Right renal cortex interstitium (tissue), 3 donors: ENCODE data around the gene NRP1. TPM values are rescaled to one million over a fixed set of nuclear protein-coding genes. Genes with fewer than 3 reads are reported as not detected.
"Not testable (repeated sequence)": the region's sequence is repeated elsewhere in the genome, so short reads cannot be mapped to it uniquely, and the experiment has no call there.

Experiments
- DNase-seq, 3 donors: peaks; one replicate each; pipeline ENCODE4 v3.0.0-alpha.2; 2013; ENCODE audit warnings: low read depth in 3 of 3, low spot score in 2 of 3
- polyA plus RNA-seq, 3 donors: library from polyadenylated mRNA; unstranded; fragments of 120-200 nt; gene quantifications; one replicate each; pipeline ENCODE4 v1.2.1, GENCODE V29; 2013; ENCODE audit not compliant: insufficient read length in 3 of 3

Gene NRP1
- polyA plus RNA-seq, 3 donors, result 141 to 165 (median 160) TPM

DNA sequence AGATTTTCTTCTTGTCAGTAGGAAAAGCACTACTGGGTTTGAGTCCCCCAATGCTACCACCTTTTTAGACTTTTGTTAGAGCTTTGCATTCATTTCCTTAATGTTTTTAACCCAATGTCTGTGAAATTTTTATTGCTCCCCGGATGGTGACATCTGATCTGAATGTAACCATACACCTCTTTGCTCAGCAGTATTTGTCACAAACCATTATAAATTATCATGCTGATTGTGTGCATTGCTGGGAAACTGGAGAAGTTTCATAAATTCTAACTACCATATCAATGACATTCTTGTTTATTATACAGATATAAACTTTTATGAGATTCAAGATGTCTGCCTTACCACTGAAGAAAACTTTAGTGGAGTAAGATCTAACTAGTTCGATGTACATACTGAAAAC is 8.5 kb downstream of the NRP1 start:
- no peak for DNase-seq

DNA sequence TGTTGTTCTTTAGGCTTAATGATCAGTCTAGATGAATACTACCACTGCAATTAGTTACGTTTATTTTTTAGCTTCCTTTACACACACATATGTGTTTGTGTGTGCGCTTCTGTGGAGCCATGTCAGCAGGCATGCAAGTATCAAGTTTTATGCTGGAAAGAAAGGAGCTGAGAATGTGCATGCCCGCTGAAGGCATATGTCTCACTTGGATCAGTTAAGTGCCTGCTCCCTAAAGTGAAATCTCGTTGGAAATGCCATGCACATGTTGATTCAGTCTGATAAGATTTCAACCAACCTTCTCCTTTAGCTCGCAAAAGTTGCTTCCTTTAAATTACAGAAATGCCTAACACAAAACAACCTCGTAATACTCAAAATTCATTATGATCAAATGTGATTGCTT is 10.7 kb downstream of the NRP1 start:
- no peak for DNase-seq

DNA sequence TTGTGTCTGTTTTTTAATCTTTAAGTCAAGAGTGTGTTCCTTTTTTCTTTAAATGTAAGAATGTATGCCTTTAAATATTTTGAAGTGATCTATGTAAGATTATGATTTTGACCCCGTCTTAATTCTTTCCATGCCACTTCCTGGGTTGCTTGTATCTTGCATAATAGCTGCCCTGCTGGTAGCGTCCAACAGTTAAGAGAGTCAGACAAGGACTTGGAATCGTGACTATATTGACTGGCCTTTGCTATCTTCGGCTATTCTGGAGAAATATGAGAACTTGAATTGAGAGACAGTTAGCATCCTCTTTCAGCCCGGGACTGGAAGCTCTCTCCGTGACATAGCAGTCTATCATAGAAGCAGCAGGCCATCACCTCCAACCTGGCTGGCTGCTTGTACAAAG is 13.0 kb downstream of the NRP1 start:
- DNase-seq, result no peak

DNA sequence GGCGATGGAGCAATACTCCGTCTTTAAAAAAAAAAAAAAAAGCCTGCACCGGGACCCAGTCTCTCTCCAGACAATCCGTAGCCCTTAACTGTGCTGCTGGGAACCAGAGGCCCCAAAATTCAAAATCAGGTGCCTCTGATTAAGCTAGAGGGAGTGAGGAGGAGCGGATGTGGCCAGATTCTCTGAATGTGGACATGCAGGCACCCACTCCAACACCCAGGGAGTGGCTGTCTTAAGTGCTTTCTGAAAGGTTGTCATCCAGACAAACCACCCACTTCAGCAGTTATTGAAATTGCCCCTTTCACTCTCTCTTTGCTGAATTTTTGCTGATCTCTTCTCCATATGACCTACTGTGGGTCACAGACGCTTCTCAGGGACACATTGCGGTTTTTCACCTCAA is 14.2 kb downstream of the NRP1 start:
- DNase-seq, result no peak

DNA sequence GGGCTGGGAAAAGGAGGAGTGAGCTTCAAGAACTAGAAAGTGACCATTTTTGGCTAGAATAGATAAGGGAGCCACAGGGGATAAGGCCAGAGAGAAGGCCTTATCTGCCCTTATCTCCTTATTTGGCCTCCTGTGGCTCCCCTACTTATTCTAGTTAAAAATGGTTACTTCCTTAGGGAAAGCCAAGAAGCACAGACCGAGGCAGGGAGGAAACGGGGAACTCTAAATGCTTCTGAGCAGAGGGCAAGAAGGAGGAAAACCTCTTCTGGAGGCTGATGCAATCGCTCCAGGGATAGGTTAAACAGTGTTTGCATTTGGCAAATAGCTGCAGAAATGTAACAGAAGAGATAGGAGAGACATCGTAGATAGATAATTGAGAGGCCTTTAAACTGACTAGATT is 18.6 kb downstream of the NRP1 start:
- DNase-seq, result no peak

DNA sequence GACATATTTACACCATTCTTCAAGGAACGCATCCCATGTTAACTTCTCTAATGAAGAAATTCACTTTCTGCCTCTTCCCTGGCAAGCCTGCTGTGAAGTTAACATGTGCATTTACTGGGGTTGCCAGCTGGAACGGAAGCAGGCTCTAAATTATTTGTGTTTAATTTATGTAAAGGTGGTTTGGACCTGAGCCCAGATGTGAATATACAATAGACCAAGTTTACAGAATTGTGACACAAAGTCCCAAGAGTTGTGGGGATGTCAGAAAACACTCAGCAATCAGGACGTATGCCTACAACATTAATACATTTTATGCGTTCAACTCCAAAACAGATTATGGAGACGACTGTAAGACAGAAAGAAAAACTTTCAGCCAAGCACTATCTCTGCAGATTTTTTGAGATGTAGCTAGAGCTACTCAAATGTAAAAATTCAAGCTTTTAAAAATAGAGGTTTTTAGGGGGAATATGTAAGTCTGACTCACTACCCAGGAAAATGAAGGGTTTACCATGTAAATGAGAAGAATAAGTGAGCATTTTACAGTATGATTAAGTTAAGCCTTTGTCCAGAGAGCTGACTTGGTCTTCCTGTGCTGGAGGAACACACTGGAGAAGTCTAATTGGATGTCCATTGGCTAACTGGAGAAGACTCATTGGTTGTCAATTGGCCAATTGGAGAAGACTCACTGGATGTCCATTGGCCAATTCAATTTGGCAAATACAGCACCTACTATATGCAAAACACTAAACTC is 19.5 kb downstream of the NRP1 start:
- DNase-seq, result no peak

DNA sequence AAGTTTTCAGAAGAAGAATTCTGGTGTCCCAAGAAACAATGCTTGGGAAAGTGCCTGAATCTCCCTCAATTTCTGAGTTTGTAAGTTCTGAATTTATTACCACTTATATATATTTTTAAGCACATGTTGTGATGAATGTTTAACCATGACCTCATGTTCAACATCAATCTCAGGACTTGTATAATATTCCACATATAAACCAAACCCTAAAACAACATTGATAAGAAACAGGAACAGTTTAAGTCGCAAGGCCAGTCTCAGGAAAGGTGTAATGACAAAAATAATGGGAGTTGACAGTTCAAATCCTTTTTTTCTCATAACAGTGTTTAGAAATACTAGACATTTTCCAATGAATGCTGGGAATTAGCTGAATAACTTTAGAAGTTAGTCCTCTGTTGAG is 22.8 kb downstream of the NRP1 start:
- DNase-seq, result no peak

DNA sequence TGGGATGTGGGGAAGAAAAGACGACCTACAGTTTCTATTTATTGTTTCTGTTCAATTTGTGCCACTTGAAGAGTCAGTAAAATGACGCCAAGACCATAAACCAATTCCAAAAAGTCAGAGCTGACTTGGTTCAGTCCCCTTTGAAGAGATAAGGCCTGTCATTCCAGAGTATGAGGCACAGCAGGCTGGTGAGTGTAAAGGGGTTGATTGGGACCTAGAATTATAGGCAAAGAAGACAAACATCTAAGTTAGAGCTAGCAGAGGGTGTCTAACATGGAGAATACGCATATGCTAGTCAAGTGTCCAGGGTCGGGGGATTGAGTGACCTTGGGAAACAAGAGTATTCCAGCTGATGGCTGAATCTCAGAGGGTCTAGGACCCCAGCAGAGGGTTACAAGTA is 23.6 kb downstream of the NRP1 start:
- no peak for DNase-seq

DNA sequence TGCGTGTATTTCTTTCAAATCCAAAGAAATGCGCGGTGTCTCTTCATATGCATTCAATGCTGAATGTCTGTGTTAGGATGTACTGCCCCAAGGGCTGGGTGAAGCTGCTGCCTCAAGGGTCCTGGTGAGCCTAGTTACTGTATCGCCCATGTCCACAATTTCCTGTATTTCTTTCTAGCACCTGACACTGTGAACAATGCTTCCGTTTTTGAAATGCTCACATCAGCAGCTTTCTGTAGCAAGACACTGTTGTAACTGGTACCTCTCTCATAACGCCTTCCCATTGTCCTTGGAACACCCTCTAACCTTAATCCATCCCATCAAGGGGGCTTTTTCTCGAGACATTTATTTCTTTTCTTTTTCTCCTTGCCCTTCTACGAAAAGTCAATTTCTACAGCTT is 25.1 kb downstream of the NRP1 start:
- no peak for DNase-seq

DNA sequence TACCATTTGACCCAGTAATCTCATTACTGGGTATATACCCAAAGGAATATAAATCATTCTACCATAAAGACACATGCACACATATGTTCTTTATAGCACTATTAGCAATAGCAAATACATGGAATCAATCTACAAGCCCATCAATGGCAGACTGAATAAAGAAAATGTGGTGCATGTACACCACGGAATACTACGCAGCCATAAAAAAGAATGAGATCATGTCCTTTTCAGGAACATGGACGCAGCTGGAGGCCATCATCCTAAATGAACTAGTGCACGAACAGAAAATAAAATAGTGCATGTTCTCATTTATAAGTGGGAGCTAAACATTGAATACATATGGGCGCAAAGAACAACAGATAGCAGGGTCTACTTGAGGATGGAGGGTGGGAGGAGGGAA is 26.6 kb downstream of the NRP1 start:
- no peak for DNase-seq

DNA sequence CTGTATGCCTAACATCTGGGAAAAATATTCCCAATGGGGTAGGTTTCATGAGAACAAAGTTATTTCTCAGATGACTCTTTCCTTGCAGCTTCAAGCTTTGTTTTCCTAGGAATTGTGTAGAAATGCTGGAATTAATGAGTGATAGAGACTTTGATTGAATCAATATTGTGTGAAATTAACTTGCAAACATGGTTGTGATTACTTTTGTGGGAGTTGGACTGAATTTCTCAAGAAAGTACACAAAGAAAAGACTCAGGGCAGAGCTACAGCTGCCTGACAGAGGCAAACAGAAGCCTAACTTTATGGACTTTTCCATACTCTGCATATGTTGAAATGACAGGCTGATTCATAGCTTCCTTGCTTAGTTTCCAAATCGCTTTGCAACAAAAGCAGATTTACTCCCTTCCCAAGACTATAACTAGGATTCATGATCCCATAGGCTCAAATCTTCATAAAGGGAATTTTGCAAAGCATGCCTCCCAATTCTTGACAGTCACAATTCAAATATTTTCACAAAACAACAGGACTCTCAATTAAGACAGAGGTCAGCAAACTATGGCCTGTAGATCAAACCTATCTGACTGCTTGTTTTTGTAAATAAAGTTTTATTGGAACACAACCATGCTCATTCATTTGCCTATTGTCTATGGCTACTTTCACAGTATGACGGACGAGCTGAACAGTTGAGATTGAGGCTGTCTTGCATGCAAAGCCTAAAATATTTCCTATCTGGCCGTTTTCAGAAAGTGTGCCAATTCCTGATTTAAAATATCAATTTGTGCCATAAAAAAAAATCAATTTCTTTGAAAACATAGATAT is 27.6 kb downstream of the NRP1 start:
- no peak for DNase-seq

DNA sequence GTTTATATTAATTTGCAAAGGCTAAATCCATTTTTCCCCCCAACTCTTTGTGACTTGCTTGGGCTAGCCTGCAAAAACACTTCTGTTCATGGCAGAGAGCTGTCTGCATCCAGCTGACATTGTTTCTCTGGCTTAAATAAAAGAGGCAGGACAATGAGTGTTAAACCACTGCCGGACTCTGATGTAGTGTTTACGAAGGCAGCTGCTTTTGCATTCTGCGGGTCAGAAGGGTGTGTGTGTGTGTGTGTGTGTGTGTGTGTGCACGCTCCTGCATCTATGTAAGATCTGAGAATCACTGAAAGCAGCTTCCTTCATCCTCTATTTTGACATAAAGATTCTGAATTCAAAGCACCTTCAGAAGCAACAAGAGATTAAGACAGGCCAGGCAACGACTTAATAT is 28.3 kb downstream of the NRP1 start:
- no peak for DNase-seq

DNA sequence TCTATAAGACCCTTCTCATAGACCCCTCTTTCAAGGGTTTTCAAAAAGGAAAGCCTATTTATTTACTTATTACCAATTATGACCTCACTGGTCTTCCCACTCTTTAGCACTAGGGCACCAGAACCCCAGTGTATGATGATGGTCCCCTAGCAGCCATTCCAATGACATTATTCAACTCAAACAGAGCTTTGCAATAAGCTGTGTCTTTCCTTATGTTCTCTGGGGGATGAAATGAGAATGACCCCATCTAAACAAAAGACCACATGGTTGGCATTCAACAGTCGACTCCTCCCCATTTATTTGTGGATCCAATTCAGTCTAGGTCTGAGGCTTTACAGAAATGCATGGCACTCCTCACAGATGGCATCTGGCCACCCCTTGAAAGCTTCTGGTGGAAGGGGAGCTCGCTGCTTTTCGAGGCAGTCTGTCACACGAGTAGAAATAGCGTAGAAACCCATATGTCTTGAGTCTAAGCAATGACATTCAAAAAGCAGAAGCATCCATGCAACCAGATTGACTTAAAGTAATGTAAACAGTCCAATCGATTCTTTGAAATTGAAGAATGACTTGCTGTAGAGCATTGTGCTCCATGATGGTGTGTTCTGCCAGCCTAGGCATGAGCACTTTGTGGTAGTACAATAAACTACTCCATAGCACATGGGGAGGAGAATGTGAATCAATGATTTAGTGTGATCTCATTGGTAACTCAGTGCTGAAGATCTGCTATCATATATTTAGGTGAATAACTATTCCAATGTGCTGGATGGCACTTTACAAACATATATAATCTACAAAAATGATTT is 29.8 kb downstream of the NRP1 start:
- DNase-seq, result no peak

DNA sequence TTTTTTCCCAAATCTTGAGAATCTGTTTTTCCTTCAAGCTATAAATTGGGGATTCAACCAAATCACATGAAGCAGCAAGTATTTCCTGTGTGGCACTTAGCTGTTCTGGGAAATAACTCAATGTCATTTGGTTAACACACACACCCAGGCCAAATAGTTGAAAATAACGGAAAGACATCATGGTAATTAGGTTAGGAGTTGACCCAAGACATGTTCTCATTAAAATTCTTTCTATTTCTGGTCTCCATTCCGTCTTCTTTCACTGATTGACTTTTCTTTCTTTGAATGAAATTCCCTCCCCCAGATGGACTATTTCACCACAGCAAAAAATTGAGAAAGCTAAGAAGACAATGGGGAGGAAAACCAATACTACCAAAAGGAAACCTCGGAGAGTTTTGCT is 30.5 kb downstream of the NRP1 start:
- DNase-seq, result no peak

DNA sequence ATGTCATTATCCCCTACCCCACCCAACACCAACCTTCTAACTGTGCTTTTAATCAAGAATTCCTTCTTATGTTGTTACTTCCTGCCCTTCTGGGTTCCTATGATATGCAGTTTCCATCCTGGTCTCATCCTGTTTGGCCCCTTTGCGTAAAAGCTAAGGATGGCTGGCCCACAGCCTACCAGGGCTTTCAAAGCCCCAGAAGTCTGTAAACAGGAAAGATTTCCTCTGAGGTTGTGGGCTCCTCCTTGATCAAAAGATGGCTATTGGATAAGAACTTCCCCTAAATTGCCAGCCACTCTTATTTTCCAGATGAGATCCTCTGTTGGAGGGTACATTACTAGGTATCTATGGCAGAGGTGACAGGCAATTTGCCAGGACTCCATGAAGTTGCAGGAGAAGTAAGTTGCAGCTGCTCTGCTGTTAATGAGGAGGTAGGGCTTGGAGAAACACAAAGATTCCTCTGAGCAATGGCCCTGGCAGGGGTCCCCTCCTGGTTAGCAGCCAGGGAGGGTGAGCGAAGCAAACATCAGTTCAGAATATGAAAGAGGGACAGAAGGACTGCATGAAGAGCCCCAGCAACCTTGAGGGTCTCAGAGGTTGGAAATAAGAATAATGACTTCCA is 32.1 kb downstream of the NRP1 start:
- no peak for DNase-seq

DNA sequence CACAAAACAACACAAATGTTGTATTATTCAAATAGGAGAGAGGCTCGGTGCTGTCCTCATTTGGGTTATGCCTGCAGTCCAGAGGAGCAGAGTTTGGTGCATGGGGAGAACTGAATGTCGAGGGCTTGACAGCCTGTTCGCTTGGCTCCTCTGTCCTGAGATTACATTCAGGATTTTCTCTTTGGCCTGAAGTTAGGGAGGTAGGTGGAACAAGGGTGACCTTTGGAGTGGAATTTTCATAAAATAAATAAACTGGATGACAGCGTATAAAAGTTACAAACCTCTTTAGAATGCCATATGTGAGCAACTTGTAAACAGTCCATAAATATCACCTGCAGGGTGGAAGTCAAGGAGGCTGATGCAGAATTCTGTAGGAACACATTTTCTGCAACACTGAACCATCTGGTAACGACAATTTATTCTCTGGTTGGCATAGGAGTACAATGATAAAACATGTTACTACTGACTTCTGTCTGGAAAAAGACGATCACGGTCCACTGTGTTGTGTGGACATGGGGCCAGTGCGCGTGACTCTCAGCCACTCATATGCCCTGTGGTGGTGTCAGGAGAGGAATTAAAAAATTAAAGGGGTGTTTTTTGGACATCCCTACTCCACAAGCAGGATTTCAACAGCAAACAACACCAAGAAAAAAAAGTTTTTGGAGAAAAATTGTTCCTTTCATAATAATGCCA is 33.2 kb downstream of the NRP1 start:
- no peak for DNase-seq

DNA sequence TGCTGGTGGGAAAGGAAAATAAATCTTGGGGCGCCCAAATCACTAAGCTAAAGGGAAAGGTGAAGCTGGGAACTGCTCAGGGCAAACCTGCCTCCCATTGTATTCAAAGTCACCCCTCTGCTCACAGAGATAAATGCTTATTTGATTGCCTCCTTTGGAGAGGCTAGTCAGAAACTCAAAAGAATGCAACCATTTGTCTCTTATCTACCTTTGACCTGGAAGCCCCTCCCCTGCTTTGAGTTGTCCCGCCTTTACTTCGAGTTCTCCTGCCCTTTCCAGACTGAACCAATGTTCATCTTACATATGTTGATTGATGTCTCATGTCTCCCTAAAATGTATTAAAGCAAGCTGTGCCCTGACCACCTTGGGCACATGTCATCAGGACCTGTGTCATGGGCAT is 33.9 kb downstream of the NRP1 start:
- DNase-seq, result not testable (repeated sequence)

DNA sequence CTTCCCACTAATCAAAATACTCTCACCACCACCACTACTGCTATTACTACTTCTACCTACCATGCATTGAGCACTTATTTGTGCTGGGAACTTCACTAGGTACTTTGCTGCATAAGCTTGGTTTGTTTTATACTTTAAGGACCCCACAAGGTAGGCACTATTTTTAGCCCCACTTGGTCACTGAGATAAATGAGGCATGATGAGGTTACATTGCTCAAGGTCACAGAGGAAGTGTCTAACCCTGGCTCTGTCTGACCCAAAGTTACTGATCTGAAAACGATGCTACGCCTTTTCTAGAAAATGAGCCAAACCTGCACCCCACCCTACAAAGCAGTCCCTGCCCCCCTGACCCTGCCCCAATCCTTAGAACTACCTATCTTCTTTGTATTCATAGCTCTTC is 35.6 kb downstream of the NRP1 start:
- DNase-seq, result no peak

DNA sequence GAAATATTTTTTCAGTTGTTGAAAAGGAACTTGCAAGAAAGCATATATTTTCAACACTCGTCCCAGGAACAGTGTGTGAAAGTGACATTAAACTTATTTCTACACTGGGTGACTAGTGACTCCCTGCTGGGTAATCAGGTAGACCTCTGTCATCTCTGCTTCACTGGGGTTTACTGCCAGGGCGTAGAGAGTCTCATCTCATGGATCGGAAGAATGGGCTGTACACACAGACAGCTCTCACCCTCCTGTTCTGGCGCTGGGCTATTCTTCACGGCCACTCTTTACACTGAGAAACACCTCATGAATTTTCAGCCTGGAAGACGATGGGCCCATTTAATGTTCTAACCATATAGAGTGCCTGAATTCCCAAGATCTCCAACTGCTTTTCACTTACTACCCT is 36.4 kb downstream of the NRP1 start:
- DNase-seq, result no peak

DNA sequence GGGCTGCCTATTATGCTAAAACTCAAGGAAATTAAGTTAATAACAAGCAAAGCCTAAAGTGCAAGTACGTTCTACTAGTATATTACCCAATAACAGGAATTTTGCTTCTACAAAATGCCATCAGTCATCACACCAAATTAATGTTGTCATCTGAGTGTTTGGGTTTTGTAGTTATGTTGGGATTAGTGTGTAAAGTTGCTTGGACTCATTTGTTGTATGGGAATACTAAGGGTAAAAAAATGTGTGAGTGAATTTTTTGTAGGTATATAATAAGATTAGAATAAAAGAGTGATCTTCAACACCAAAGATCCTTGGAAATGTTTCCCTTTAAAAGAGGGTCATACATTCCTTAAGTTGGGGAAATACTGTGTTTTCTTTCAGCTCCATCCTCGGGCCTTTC is 38.6 kb downstream of the NRP1 start:
- DNase-seq, result no peak
